ENCODE data around the gene AATK. TPM values are rescaled to one million over a fixed set of nuclear protein-coding genes. Genes with fewer than 3 reads are reported as not detected.

The AATK gene
- total and polyA plus RNA-seq, 2 experiments from 2014 or later, result 1.1 to 5.0 TPM

DNA sequence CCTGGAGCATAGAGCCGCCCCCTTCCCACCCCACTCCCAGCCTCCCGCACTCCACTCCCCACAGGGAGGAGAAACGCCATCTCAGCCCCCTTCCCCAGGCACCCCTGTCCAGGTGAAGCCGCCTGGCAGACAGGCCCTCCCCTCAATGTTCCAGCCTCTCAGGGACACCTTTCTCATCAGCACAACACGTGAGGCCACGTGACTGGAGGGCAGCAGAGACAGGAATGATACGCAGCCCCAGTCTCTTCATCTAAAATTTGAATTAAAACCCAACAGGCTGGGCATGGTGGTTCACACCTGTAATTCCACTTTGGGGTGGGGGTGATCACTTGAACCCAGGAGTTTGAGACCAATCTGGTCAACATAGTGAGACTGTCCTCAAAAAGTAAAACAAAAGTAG, 20.2 kb upstream of the AATK start (continued):
- TF ChIP-seq, protein P1, sequence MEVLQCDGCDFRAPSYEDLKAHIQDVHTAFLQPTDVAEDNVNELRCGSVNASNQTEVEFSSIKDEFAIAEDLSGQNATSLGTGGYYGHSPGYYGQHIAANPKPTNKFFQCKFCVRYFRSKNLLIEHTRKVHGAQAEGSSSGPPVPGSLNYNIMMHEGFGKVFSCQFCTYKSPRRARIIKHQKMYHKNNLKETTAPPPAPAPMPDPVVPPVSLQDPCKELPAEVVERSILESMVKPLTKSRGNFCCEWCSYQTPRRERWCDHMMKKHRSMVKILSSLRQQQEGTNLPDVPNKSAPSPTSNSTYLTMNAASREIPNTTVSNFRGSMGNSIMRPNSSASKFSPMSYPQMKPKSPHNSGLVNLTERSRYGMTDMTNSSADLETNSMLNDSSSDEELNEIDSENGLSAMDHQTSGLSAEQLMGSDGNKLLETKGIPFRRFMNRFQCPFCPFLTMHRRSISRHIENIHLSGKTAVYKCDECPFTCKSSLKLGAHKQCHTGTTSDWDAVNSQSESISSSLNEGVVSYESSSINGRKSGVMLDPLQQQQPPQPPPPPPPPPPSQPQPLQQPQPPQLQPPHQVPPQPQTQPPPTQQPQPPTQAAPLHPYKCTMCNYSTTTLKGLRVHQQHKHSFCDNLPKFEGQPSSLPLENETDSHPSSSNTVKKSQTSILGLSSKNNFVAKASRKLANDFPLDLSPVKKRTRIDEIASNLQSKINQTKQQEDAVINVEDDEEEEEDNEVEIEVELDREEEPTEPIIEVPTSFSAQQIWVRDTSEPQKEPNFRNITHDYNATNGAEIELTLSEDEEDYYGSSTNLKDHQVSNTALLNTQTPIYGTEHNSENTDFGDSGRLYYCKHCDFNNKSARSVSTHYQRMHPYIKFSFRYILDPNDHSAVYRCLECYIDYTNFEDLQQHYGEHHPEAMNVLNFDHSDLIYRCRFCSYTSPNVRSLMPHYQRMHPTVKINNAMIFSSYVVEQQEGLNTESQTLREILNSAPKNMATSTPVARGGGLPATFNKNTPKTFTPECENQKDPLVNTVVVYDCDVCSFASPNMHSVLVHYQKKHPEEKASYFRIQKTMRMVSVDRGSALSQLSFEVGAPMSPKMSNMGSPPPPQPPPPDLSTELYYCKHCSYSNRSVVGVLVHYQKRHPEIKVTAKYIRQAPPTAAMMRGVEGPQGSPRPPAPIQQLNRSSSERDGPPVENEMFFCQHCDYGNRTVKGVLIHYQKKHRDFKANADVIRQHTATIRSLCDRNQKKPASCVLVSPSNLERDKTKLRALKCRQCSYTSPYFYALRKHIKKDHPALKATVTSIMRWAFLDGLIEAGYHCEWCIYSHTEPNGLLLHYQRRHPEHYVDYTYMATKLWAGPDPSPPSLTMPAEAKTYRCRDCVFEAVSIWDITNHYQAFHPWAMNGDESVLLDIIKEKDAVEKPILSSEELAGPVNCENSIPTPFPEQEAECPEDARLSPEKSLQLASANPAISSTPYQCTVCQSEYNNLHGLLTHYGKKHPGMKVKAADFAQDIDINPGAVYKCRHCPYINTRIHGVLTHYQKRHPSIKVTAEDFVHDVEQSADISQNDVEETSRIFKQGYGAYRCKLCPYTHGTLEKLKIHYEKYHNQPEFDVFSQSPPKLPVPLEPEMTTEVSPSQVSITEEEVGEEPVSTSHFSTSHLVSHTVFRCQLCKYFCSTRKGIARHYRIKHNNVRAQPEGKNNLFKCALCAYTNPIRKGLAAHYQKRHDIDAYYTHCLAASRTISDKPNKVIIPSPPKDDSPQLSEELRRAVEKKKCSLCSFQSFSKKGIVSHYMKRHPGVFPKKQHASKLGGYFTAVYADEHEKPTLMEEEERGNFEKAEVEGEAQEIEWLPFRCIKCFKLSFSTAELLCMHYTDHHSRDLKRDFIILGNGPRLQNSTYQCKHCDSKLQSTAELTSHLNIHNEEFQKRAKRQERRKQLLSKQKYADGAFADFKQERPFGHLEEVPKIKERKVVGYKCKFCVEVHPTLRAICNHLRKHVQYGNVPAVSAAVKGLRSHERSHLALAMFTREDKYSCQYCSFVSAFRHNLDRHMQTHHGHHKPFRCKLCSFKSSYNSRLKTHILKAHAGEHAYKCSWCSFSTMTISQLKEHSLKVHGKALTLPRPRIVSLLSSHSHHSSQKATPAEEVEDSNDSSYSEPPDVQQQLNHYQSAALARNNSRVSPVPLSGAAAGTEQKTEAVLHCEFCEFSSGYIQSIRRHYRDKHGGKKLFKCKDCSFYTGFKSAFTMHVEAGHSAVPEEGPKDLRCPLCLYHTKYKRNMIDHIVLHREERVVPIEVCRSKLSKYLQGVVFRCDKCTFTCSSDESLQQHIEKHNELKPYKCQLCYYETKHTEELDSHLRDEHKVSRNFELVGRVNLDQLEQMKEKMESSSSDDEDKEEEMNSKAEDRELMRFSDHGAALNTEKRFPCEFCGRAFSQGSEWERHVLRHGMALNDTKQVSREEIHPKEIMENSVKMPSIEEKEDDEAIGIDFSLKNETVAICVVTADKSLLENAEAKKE (CRISPR knock-in tag; IDR thresholded peaks at IDR 0.05), result no peak
- TF ChIP-seq EZH2phosphoT487 (IDR thresholded peaks at IDR 0.05; ENCODE audit: unreplicated experiment) (no peak), ZNF114 (CRISPR knock-in tag; IDR thresholded peaks at IDR 0.05) (no peak), CREB1 (CRISPR knock-in tag; IDR thresholded peaks at IDR 0.05; ENCODE audit: low read depth) (no peak)
- TF ChIP-seq, protein P2, sequence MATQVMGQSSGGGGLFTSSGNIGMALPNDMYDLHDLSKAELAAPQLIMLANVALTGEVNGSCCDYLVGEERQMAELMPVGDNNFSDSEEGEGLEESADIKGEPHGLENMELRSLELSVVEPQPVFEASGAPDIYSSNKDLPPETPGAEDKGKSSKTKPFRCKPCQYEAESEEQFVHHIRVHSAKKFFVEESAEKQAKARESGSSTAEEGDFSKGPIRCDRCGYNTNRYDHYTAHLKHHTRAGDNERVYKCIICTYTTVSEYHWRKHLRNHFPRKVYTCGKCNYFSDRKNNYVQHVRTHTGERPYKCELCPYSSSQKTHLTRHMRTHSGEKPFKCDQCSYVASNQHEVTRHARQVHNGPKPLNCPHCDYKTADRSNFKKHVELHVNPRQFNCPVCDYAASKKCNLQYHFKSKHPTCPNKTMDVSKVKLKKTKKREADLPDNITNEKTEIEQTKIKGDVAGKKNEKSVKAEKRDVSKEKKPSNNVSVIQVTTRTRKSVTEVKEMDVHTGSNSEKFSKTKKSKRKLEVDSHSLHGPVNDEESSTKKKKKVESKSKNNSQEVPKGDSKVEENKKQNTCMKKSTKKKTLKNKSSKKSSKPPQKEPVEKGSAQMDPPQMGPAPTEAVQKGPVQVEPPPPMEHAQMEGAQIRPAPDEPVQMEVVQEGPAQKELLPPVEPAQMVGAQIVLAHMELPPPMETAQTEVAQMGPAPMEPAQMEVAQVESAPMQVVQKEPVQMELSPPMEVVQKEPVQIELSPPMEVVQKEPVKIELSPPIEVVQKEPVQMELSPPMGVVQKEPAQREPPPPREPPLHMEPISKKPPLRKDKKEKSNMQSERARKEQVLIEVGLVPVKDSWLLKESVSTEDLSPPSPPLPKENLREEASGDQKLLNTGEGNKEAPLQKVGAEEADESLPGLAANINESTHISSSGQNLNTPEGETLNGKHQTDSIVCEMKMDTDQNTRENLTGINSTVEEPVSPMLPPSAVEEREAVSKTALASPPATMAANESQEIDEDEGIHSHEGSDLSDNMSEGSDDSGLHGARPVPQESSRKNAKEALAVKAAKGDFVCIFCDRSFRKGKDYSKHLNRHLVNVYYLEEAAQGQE (IDR thresholded peaks at IDR 0.05; ENCODE audit: unreplicated experiment), result no peak

DNA sequence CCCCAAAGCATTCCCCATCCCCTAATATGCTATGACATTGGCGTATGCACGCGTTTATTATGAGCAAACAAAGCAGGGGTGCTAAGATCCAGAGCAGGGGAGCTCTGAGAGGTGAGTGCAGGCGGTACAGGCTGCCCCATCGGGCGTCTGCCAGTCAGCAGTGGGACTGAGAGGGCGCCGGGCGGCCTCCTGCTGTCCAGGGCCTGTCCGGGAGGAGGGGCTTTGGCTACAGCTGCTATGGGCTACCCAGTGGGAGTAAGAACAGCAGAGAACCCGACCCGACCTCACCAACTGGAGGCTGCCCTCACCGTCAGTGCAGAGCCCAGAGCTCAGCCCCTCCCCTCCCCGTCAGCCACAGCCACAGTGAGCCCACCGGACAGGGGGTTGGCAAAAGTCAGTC, 18.5 kb upstream of the AATK start:
- Mint-ChIP-seq H3K36me3 (ENCODE audit: low read depth) (0 out of 3 replicates have a peak, but pooled peaks cover 4% of the 10 kb centered on the region), H3K4me1 (no peaks in the 10 kb centered on the region; the same call in 2 of the 3 replicates), H3K27ac (no peak overlapping the region), H3K27me3 (ENCODE audit: insufficient read depth, low read depth, poor library complexity) (peaks cover 11% of the 10 kb centered on the region), H3K4me3 (no peak overlapping the region), H3K9me3 (no peaks in the 10 kb centered on the region; the same call in 2 of the 3 replicates)
- Histone ChIP-seq H2AFZ (no peak overlapping the region), H3F3A (replicated peaks; ENCODE audit: low read depth) (no peaks in the 10 kb centered on the region), H3K4me2 (no peak overlapping the region), H3K4me1 (ENCODE audit: insufficient read depth) (no peaks in the 10 kb centered on the region), H3K9me2 (ENCODE audit: insufficient read depth) (no peaks in the 10 kb centered on the region), H3K79me2 (replicated peaks; ENCODE audit: insufficient read depth) (no peaks in the 10 kb centered on the region), H4K20me1 (replicated peaks; ENCODE audit: insufficient read depth) (no peaks in the 10 kb centered on the region), H3K4me3 (no peak overlapping the region), H3K27me3 (ENCODE audit: insufficient read depth) (no peaks in the 10 kb centered on the region), H3K27ac (ENCODE audit: low read depth) (no peak overlapping the region), H3K36me3 (ENCODE audit: insufficient read depth) (no peaks in the 10 kb centered on the region)
- peak; percentile 45 for DNase-seq (ENCODE audit: low spot score)
- peak; percentile 78 for ATAC-seq
- TF ChIP-seq, protein P3, sequence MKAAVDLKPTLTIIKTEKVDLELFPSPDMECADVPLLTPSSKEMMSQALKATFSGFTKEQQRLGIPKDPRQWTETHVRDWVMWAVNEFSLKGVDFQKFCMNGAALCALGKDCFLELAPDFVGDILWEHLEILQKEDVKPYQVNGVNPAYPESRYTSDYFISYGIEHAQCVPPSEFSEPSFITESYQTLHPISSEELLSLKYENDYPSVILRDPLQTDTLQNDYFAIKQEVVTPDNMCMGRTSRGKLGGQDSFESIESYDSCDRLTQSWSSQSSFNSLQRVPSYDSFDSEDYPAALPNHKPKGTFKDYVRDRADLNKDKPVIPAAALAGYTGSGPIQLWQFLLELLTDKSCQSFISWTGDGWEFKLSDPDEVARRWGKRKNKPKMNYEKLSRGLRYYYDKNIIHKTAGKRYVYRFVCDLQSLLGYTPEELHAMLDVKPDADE (IDR thresholded peaks at IDR 0.05), result no peak
- no peak for TF ChIP-seq ZNF331 (CRISPR knock-in tag; IDR thresholded peaks at IDR 0.05; ENCODE audit: low read depth)
- TF ChIP-seq EZH2 (IDR thresholded peaks at IDR 0.05; ENCODE audit: low read depth, unreplicated experiment), result no peak
- no peak for TF ChIP-seq ZNF114 (CRISPR knock-in tag; IDR thresholded peaks at IDR 0.05)
- TF ChIP-seq CREB1 (CRISPR knock-in tag; IDR thresholded peaks at IDR 0.05; ENCODE audit: low read depth), result no peak
- TF ChIP-seq POLR2AphosphoS5 (IDR thresholded peaks at IDR 0.05; ENCODE audit: low read depth), result no peak

All from GM23338 (cell line).